ENCODE results near the gene TNS3.

TNS3 gene

DNA sequence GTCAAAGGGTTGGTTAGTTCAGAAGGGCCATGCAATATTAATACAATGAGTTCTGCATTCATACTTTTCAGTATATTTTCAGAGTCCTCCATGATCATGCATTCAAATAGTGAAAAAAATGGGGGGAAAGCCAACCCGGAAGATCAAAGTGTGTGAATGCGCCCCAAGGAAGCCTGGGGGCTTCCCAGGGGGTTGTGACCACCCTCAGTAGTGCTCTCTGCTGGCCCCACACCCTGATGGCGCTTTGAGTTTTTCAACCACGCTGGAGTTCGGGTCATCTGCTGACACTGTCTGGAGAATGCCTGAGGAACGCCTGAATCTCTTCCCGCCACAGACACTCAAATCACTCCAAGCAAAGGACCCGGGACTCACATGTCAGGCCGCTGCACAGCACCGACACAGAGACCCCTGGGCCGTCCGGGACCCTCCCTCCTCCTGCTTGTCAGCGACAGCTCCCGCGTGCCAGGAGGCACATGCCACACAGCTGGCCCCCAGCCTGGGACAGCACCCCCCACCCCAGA, 1.0 kb downstream of the TNS3 start:
- DNase-seq, result no peak

DNA sequence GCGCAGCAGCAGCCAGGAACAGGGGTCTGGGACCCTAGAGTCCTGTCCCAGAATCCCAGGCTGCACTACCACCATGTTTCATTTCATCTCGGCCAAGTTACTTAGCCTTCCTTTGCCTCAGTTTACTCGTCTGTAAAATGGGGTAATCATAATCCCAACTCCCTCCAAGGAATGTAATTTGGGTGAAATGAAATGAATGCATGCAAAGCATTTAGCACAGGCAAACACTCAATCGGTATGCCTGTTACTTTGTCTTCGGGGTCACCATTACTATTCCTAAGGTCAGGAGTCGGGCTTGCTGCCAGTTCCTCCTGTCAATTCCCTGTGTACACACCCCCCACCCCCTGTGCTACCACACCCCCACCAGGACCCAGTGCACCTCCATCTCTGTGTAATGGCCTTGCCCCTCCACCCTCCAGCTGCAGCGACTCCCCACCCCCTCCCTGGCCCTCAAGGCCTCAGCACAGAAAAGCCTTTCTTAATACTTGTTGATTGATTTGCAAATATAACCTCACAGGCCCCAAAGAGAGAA, 1.7 kb downstream of the TNS3 start:
- DNase-seq, result no peak

DNA sequence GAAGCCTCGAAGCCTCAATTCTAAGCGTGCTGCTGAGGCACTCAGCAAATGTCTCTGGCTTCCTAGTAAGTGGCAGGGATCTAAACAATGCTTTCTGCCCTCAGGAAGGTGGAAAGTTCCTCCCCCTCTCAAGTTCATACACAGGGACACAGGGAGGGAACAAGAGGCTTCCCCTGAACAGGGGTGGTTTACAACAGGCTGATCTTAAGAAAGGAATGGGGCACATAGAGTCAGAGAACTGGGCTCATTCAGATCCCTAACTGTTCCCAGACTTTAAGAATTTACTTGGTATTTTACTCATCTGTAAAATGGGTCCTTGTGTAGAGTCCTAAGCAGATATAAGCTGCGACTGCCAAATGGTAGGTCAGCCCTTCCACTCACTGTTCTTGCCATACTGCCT, 2.5 kb downstream of the TNS3 start:
- no peak for DNase-seq

DNA sequence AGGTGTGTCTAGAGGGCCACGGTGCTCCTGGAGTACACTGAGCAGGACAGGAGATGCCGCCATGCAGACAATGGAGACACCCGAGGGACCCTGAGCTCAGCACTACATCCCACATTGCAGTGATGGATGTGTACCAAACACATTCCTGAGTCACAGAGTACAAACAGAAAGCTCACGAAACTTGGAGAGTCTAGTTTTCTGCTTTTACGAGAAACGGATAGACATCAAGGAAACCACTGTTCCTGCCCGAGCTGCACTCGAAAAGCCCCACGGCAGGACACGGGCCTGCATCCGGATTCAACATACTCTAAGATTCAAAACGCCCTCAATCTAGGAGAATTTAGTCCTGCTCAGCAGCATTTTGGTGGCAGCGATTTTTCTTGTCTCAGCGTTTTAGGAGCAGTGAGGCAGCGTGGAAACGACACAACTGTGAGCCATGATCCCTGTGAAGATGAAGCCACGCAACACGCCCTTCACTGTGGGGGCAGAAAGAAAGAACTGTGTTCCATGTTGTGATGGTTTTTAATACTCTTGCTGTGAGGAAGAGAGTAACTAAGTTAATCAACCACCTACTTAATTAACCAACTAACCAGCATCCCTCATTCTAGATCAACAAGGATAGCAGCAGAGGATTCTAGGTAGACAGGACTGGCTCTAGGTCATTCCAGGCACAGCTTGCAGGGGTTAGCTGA, 3.2 kb downstream of the TNS3 start:
- DNase-seq, result no peak

DNA sequence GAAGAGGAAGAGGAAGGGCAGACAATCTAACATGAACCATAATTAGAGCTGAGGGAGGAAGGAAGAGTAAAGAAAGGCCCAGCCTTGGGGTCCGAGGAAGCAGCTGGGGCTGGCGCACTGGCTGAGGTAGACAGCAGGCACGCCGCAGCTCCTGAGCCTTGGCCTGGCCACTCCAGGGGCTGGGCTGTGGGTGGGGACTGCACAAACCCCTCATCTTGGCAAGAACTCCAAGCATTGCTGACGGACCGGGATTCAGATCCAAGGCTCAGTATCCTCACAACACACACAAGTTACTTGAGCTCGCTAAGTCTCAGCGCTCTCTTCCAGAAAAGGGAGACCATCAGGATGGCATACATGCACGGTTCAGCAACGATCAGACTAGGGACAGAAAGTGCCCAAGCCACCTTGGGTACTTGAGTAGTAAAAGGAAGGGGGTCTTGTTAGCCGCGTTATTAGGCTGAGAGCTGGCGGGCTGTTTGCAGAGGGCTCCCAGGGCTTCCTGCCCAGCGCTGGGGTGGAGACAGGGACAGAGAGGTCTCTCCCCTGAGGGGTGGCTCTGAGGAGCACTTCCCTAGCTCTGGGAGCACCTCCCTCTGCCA, 4.5 kb downstream of the TNS3 start:
- no peak for DNase-seq

DNA sequence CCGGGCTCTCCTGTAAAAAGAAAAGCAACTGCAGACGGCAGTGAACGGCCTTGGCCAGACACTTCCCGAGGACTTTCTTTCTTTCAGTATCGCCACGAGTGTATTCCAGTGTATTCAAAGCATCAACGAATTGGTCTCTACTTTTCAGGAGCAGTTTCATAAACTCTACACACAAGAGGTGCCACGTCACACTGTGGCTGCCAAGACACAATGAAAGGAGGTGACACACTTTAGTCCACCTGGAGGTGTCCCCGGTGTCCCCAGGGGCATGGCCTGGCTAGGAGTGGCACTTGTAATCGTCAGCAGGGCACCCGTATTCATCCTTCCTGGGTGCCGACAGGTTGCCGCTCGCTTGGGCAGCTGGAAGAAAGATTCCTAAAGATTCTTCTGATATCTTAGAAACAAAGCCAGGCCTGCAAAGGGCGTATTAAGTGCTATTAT, 5.0 kb downstream of the TNS3 start:
- no peak for DNase-seq

DNA sequence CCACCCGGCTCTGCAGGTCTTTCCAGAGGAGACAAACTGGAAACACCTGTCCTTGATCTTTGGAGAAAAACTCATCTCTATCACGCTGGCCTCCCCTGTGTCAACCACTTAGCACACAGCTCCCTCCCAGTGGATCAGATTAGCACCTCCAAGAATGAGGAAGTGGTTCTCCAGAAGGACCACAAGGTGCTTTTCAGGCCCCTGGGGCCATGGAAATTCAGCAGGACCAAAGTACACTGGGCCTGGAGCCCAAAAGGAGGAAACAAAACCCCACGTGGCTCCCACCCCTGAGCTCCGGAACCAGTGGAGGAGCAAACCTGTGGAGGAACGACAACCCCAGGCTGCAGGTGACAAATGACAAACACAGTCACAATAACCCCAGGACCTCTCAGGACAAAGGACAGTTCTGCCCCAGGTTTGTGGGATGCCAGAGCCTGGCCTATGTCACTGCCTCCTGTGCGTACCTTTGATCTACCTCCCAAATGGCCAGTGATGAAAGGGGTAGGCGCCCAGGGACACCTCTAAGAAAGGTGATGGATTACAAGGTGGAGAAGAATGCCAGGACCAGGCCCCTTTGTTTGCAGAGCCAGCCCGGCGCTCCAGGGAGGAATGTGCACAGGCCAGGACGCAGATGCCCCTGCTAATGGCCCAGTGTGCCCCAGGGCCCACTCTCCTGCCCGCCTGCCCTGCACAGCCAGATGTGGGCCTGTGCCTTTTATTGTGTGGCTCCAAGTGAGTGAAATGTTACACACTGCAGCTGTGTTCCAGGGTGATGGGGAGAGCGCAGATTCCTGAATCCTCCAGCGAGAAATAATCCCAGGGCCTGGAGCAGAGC, 5.7 kb downstream of the TNS3 start:
- DNase-seq, result no peak

DNA sequence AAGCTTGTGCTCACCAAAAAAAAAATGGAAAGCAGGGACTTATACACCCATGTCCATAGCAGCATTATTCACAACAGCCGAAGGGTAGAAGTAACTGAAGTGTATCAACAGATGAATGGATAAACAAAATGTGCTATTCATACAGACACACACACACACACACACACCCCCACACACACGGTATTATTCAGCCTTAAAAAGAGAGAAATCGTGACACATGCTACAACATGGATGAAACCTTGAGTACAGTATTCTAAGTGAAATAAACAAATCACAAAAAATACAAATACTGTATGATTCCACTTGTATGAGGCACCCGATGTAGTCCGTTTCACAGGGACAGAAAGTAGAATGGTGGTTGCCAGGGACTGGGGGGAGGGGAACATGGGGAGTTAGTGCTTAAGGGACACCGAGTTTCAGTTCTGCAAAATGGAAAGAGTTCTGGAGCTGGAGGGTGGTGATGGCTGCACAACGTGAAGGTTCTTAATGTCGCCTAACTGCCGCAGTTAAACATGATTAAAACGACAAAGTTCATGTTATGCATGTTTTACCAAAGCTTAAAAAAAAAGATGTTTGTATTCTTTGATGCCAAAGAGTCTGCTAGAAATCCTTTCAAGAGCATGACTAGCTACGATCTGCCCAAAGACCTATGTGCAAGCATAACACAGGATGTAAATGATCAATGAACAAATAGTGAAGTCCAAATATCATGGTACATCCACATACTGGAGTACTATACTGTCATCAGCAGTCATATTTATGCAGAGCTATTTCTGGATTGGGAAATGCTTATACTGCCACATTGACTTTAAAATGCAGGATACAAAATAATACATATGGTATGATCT, 7.2 kb downstream of the TNS3 start:
- no peak for DNase-seq

DNA sequence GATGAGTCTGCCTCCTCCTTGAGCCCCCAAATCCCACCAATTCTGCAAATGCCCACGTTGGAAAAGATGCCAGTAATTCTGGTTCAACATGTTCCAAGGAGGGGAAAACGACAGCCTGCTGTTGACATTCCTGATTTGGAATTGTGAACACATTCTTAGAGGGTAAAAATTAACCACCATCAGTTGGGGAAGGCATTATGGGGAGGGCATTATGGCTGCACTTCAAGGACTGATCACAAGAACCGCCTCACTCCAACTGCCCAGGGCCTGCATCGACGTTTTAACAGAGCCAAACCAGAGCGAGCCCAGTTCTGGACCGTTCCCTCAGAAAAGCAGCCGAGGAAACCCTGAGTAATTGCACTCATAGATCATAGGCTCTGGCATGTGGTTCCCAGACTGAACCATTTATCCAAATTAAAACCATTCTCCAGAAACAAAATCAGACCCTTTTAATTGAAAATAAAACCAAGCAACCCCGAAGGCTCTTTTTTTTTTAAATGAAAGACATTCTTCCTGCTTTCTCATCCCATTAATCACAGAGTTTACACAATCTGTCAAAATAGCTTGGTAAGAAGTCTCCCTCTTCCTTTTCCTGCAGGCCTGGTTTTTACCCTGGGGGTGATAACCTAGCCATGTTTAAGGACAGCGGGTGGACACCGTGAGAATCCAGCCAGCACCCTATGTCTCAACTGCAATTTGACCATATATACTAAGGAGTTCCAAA, 8.0 kb downstream of the TNS3 start:
- DNase-seq, result no peak

DNA sequence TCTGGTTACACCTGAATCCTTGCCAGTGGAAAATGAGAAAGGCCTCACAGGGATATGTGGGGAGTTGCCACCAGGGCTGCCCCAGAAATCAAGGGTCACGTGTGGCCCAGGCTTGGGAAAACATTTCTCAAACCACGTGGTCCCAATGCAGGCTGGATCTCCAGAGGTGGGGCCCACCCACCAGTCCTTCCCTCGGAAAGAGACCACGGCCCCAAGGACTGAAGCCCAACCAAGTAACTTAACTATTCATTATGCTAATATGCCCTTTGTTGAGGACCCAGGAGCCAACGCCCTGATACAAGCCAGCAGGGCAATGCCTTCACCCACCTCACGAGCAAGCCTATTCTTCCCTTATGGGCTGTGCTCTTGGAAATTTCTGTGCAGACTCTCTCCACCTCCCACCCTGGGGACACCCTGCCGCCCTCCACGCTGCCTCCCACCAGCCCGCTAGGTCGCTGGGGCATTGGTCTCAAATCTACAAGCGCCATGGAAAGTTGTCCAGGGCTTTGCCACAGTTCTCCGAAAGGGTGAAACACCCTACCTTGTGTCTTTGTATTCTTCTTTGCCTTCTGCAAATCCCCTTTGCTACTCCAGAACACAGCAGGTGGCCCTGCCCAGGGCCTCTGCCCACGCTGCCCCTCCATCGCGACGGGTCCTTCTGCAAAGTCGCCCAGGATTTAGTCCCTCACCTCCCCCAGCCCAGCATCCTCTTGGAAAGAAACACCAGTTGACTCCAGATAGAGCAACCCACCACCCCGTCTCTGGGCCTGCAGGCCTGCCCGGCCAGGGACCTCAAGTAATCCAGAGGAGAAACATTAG, 8.8 kb downstream of the TNS3 start:
- no peak for DNase-seq

DNA sequence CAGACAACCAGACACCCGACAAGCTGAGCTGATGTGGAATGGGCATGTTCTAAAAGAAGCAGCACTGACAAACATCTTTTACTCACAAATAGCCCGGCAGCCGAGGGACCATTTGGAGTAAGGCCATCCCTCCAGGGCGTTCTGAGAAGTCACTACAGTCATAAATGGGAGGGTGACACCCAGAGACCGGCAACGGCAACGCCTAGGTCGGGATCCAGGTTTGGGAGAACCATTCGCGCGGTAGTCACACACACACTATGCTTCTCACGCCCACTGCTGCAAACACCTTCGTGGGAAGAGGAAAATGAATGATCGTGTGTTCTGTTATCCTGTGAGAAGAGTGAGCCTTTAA, 9.8 kb downstream of the TNS3 start:
- no peak for DNase-seq

DNA sequence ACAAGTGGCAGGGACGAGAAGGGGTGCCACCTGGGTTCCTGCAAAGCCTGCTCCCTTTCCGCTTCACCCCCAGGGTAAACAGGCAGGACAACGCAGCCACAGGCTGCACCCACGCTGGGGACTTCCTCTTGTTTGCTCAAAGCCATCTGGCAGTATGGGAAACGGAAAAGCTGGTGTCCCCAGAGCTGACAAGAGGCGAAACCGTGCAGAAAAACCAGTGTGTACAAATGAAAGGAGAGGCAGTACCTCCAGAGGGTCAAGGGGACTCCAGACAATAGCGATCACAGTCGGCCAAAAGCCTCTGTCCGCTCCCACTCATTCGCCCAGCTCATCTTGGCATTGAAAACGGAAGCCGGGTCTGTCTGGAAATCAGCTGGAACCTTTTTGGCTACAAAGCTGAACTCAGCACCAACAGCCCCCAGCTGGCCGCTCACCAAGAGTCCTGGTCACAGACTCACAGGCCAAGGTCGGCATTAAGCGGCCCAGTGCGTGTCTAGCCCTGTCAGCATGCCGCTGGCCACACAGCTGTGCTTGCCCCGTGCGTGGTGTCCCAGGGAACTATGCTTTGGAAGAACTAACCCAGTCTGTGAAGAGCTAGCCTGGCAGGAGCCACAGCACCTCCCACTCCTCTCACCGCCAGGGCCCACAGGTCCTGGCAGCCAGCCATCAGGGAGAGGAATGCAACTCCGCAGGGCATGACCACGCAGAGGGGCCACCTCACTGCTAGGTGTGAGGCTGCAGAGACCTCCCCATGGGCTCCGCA, 10.4 kb downstream of the TNS3 start:
- no peak for DNase-seq

DNA sequence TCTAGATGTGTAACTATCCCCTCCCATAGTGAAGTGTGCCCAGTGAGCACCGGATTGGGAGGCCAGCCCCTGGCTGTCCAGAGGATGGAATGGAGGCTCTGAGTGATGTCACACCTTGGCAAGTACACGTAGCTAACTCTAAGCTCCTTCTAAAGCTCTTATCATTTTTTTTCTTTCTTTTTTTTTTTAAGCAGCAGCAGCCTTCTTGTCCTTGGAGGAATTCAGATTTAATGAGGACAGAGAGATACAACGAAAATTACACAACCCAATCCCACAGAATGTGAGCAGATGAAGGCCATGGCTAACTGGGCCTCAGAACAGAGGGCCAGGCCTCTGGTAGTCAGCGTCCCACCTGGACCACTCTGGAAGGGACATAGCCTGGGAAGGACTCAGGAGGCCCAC, 11.3 kb downstream of the TNS3 start:
- no peak for DNase-seq

DNA sequence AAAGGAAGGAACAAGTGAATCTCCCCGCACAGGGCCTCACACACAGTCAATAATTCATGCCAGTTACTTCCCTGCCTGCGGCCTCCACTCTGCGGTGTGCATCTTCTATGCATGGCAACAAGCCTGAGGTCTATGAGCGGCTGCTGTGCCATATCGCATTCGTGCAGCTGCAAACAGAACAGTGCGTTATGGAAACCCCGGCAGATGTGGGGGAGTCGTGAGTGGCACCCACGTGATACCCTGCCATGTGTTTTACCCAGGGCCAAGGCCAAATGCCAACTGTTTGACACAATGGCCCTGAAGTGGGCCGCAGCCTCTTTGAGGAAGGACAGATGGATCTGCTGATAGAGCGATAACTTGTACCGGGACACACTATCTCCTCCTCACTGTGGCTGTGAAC, 13.4 kb downstream of the TNS3 start:
- DNase-seq, result no peak

DNA sequence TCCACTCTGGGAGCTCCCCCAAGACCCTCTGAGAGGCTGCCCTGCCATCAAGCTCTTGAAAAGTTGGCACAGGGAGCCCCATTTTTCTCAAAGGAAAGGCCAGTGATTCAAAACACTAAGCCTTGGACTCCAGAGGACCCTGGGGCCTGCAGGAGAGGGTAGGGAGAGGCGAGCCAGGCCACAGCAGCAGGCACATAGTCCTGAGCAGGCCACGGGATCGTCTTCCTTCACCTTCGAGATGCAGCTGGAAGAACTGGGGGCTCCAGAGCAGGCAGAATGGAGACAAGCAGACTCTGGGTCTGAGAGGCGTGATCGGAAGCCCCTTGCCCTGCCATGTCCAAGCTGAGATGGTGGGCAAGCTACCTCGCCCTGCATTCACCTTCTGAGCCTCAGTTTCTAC, 13.9 kb downstream of the TNS3 start:
- no peak for DNase-seq

DNA sequence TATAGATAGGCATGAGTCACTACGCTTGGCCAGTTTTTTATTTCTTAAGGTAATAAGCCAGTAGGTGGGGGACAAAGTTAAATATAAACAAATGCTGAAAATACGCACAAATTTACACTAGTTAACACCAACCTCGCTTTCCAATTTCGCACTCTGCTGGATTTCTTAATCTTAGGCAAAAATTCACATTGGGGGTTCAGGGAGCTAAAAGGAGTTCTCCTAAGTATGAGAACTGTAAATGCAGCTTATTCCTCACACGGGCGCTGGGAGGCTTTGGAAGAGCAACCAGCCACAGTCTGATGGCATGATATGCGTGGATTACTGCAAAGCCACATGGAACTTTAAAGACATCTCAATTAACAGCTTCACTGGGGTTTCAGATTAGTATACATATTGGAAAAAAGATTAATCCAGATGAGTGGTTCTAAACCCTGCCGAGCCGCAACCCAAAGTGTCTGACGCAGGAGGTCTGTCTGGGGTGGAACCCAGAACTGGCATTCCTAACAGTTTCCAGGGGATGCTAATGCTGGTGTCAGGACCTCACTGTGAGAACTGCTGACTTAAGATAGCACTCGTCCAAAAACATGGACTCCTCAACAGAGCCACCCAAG, 16.2 kb downstream of the TNS3 start:
- no peak for DNase-seq

DNA sequence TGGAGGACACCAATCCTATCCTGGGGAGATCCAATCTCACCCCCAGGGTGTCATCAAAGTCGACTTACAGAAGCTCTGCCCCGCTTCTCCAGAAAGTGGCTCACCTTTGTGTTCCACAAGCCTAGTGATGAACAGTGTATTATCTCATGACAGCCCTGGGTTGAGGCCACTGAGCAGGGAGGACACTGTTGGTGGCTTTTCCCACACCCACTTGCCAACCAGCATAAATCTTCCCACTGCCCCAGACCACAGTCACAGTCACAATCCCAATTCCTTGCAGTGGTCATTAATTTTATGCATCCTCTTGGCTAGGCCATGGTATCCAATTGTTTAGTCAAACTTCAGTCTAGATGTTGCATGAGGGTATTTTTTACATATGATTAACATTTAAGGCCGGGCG, 18.4 kb downstream of the TNS3 start:
- no peak for DNase-seq

DNA sequence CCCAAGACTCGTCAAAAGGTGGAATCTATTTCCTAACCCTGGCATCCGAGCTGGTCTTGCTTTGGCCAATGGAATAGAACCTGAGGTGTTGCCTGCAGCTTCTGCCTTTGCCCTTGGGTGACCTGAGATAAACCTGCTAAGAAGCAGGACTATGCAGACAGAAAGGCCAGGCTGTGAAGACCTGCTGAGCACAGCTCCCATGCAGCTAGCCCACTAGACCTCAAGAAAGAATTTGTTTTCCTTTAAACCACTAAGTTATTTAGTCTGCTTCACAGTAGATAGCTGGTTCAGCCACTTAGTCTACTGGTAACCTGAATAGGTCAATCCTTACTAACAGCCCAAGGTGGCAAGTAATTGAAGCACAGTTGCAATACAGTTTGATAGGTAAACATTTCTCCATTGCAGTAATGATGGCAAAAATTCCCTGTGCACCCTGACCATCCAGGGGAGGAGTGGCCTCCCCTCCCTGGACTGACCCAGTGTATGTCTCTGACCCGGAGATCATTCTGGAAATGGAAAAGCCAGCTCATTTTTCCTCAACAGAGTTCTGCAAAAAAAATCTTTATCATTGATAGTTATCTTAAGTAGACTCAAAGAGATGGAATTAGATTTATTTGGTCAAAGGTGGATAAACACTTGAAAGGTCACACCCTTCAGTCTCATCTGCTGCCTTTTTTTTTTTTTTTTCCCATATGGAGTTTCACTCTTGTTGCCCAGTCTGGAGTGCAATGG, 20.0 kb downstream of the TNS3 start:
- DNase-seq, result no peak

All from activated naive CD4-positive, alpha-beta T cell treated with anti-CD3 and anti-CD28 coated beads, Interleukin-2, amount 50 U/mL, for 16 hours (primary cell).